Right ventricle myocardium superior (tissue), 1 donor: ENCODE results near the gene CNTNAP5. TPM values are rescaled to one million over a fixed set of nuclear protein-coding genes. Genes with fewer than 3 reads are reported as not detected.

Source experiments
- ATAC-seq: fragments of 200-7000 bp; cut with Tn5 transposase; one replicate; pipeline ENCODE4 v1.9.1; 2020; ENCODE audit warnings: mild to moderate bottlenecking; ENCODE audit not compliant: poor library complexity
- DNase-seq: peaks from one replicate; pipeline ENCODE4 v3.0.0-alpha.2; 2020
- intact Hi-C: fragments of 100-400 bp; cut with DNase I; formaldehyde crosslinking; loops from one replicate; pipeline ENCODE4 v1.11.2; 2022
- total RNA-seq: library from RNA; stranded (reverse); fragmentation: NEBNext Ultra II Directional; extraction: Animal tissue kit (Norgen Biotek cat#: 25700); gene quantifications from one replicate; pipeline ENCODE4 v1.2.1, GENCODE V29; 2021
- donor health status: DM: no; HTN: yes; CAD: no; lungs with severe emphysema.

Gene CNTNAP5
- total RNA-seq, 1 donor from 2014 or later: not detected

DNA sequence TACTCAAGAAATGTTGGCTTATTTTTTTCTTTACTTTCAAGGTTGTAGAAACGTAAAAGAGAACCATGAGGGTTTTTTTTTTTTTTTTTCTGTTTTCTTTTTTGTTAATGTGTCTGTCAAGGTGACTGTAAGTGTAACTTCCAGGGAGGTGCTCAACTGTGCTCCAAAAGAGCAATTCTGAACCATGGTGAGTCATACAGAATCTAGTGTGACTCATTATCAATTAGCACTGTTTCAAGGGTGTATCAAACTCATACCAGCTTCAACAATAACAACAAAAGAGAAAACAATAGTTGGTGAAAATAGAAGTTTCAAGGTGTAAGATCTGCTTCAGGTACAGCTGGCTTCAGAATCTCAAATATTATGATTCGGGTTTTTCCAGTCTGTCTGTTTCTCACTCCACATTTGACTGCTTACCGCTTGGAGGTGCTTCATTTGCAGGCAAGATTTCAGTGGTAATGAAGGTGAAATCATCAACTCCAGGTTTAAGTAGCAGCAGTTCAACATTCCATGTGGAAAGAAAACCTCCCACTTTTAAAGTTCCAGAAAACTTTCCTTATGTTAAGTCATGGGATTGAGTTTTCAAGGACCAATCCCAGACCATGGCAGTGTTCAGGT, 850.6 kb downstream of the CNTNAP5 start:
- intact Hi-C loops: no loop called here
- ATAC-seq (no peak), DNase-seq (no peak)

DNA sequence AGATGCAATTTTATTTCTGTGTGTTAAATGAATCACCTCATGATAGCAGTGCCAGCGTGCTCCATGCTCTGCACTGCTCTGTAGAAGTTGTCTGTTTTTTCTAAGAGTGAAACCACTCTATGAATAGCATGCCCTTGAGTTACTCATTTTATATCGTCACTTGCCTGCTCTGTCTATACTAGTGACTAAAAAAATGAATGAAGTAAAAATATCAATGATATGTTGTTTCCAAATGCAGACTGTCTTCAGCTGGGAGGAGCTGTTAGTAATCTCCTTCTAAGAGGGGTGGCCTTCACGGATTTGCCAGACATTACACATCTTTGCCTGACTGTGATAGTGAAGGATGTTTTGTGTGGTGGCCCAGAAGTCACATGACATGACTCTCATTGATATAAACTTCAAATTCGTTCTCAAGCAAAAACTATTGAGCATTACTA, 852.1 kb downstream of the CNTNAP5 start:
- no peak for DNase-seq
- intact Hi-C loops: no loop called here
- ATAC-seq: no peak

- DNase-seq: no peak
- intact Hi-C loops: no loop called here
- no peak for ATAC-seq
Measured at GRCh38 chr2:124879640-124880039, 854.6 kb downstream of the CNTNAP5 start.

DNA sequence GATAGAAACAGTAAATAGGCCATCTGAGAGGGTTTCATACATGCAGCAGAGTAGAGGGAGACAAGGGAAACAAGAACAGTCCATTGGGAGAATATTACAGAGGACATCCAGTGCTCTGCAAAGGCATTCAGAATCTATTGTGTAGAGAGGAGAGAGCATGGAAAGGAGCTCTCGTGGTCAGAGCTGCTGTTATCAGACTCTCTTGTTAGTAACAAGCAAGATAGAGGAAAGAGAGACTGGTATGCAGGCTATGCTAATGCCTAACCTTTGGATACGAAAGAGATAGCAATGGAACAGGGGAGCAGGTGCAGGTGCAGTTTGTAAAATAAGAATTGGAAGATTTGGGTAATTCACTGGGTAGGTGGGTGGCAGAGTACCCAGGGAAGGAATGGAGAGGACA, 855.9 kb downstream of the CNTNAP5 start:
- intact Hi-C loops: no loop called here
- DNase-seq (no peak), ATAC-seq (no peak)

- ATAC-seq (no peak), DNase-seq (no peak)
- intact Hi-C loops: no loop called here
Measured at GRCh38 chr2:124882423-124882822, 857.3 kb downstream of the CNTNAP5 start.

GRCh38 chr2:124883595-124883994, 858.5 kb downstream of the CNTNAP5 start:
- DNase-seq (no peak), ATAC-seq (no peak)
- intact Hi-C loops: no loop called here

DNA sequence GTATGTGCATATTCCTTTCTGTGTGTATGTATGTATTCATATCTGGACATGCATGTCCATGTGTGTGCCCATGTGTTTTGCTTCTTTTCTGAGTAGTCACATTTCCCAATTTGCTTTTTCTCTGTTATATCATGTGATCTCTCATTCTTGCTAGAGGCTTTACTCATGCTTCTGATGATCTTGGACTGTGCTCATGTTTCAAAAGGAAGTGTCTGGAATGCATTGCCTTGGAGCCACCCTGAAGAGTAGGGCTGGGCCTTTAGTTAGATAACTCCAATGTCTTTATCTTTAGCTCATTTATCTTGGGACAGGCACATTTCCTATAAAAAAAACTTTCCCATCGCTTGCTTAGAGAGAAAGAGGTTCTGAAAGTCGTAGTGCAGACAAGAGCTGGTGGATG, 859.2 kb downstream of the CNTNAP5 start:
- intact Hi-C loops: no loop called here
- no peak for DNase-seq
- no peak for ATAC-seq

GRCh38 chr2:124886216-124886615, 861.1 kb downstream of the CNTNAP5 start:
- ATAC-seq (no peak), DNase-seq (no peak)
- intact Hi-C loops: no loop called here

GRCh38 chr2:124887466-124887865, 862.4 kb downstream of the CNTNAP5 start:
- intact Hi-C loops: no loop called here
- no peak for ATAC-seq
- DNase-seq: no peak

DNA sequence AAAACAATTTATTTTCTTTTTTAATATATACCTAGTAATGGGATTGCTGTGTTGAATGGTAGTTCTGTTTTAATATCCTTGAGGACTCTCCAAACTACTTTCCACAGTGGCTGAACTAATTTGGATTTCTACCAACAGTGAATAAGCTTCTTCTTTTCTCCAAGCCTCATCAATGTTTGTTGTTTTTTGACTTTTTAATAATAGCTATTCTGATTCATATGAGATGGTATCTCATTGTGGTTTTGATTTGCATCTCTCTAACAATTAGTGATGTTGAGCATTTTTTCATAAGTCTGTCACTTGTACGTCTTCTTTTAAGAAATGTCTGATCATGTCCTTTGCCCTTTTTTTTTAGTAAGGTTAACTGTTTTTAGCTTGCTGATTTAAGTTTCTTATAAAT, 863.3 kb downstream of the CNTNAP5 start:
- no peak for DNase-seq
- no peak for ATAC-seq
- intact Hi-C loops: no loop called here

- no peak for ATAC-seq
- intact Hi-C loops: no loop called here
- DNase-seq: no peak
Measured at GRCh38 chr2:124894199-124894598, 869.1 kb downstream of the CNTNAP5 start.

- no peak for DNase-seq
- no peak for ATAC-seq
- intact Hi-C loops: no loop called here
Measured at GRCh38 chr2:124898827-124899226, 873.7 kb downstream of the CNTNAP5 start.

GRCh38 chr2:124908411-124908810, 883.3 kb downstream of the CNTNAP5 start:
- DNase-seq (no peak), ATAC-seq (no peak)
- intact Hi-C loops: no loop called here

- intact Hi-C loops: no loop called here
Measured at GRCh38 chr2:124911560-124911959, 886.5 kb downstream of the CNTNAP5 start.

DNA sequence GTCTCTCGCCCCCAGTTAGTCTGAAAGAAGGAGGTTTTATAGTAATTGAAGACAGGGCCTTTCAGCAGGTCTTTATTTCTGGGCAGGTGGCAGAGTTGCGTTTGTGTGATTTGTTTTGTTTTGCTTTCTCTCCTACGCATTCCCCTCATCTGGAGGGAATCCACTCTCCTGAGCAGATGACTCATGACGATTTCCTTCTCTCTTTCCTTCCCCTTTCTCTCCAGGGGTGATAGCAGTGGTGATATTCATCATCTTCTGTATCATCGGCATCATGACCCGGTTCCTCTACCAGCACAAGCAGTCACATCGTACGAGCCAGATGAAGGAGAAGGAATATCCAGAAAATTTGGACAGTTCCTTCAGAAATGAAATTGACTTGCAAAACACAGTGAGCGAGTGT, 888.8 kb downstream of the CNTNAP5 start:
- DNase-seq (no peak), ATAC-seq (no peak)
- intact Hi-C loops: no loop called here

More at GRCh38 chr2:124911560-124911959, 886.5 kb downstream of the CNTNAP5 start:
- DNase-seq (no peak), ATAC-seq (no peak)

DNA sequence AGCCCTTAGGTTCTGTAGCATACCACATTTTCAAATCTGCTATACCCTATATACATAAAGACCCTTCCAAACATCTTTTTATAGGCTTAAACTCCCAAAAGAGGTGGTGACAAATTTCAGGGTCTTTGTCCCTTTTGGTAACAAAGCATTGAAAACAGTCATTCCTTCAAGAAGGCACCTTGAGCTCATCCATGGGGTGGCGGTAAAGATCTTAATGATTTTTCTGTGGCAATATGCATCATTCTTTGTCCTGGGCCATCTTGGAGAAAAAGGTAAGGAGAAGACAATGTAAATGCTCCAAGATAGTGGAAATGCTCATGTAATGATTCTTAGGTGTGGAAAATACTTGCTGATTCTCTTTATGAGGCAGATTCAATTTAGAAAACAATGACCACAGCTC, 890.5 kb downstream of the CNTNAP5 start:
- DNase-seq: no peak
- intact Hi-C loops: no loop called here
- ATAC-seq: no peak

DNA sequence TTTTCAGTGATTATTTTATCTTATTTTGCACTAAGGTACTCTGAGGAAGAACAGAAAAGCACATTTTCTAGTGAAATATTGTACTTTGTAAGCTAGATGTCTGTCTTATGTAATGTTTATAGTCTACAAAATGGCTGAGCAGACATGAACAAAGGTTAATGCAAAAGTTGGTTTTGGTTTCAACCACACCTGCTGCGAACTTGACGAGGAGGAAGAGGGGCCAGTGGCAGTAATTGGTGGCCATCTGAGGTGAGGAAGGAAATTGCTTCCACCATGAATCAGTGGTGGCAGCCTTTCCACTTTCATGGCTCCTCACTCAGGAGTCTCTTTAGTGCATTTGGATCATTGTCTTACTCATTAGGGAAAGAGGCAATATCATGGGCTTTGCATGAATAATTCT, 894.2 kb downstream of the CNTNAP5 start:
- ATAC-seq (no peak), DNase-seq (no peak)
- intact Hi-C loops: no loop called here

GRCh38 chr2:124920448-124920847, 895.4 kb downstream of the CNTNAP5 start:
- DNase-seq (no peak), ATAC-seq (no peak)
- intact Hi-C loops: no loop called here

GRCh38 chr2:124921191-124921590, 896.1 kb downstream of the CNTNAP5 start:
- intact Hi-C loops: no loop called here
- ATAC-seq (no peak), DNase-seq (no peak)

DNA sequence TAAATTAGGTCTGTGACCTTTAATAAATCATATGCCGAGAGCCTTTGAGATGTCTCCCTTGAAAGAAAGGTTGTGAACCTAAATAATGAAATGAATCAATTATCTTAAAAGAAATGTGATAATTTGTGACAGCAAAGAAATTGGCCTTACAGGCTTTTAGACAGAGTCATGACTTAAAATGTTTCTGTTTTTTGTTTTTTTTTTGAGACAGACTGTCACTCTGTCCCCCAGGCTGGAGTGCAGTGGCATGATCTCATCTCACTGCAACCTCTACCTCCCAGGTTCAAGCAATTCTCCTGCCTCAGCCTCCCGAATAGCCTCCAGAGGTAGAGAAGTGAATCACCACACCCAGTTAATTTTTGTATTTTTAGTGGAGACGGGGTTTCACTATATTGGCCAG, 898.0 kb downstream of the CNTNAP5 start:
- no peak for ATAC-seq
- intact Hi-C loops: no loop called here

GRCh38 chr2:124933883-124934282, 908.8 kb downstream of the CNTNAP5 start:
- DNase-seq (no peak), ATAC-seq (no peak)
- intact Hi-C loops: no loop called here

More for the DNA sequence above, 898.0 kb downstream of the CNTNAP5 start:
- no peak for DNase-seq
